Right lobe of liver (tissue), 4 donors: ENCODE data around the gene PTPN13.

Experiments used
- CTCF ChIP-seq, 4 donors: fragments of 200-600 bp in 3 of 4; fragments of 450-650 bp in 1 of 4; IDR thresholded peaks; one replicate each; pipeline versions ENCODE4 v1.5.1 to v1.8.0; 2016 to 2022; ENCODE audit warnings: antibody characterized with exemption in 4 of 4, mild to moderate bottlenecking in 2 of 4
- POLR2A ChIP-seq: fragments of 450-650 bp; IDR thresholded peaks from one replicate; pipeline ENCODE4 v1.6.1; 2017; ENCODE audit warnings: antibody characterized with exemption, mild to moderate bottlenecking
- donor health status: DM: no; HTN: no; CAD: no.
- donor health status: DM: no; HTN: no; CAD: no.
- donor health status: DM: no; HTN: yes; CAD: no.

GRCh38 chr4:86720508-86721068, 126.5 kb downstream of the PTPN13 start:
- TF ChIP-seq CTCF (IDR thresholded peaks at IDR 0.05) (no peak), POLR2A (no peak)
